Endothelial cell of umbilical vein (primary cell): Measurements from ENCODE around the gene RILPL1. TPM values are rescaled to one million over a fixed set of nuclear protein-coding genes. Genes with fewer than 3 reads are reported as not detected.
"Not testable (repeated sequence)": the region's sequence is repeated elsewhere in the genome, so short reads cannot be mapped to it uniquely, and the experiment has no call there.

Source experiments
- BruUV-seq: library from RNA; stranded (reverse); fragments of 400-500 nt; replicated peaks from 2 replicates; lab custom pipeline; 2021; lab: Mats Ljungman, UMichigan
- CTCF ChIA-PET: fragments of 300-600, 350-600 bp; sonication (Branson Sonifier 250); formaldehyde crosslinking; loops from one replicate; lab custom pipeline; 2021; ENCODE audit warnings: antibody characterized with exemption, inconsistent platforms; lab: Charles Lee
- POLR2A ChIA-PET: fragments of 300-600, 350-600 bp; sonication (Branson Sonifier 250); formaldehyde crosslinking; loops from one replicate; lab custom pipeline; 2021; ENCODE audit warnings: antibody characterized with exemption, inconsistent platforms; lab: Charles Lee
- DNase-seq: peaks from one replicate; pipeline ENCODE4 v3.0.0-alpha.2; 2011; ENCODE audit warnings: low read depth, low spot score
- FAIRE-seq: peaks from 2 replicates; lab custom pipeline; 2011; peaks lifted over from hg19 to GRCh38; lab: Jason Lieb, UNC
- H2AFZ ChIP-seq: 2 replicates; pipeline ENCODE4 v1.6.0; 2012; ENCODE audit warnings: low read depth, low read length, control low read depth, inconsistent platforms
- H3K27ac ChIP-seq: 2 replicates; pipeline ENCODE4 v1.5.1; 2011; ENCODE audit warnings: low read depth, mild to moderate bottlenecking, control low read depth, low read length, moderate library complexity; ENCODE audit not compliant: insufficient read depth
- H3K27me3 ChIP-seq, 2 experiments: 2 replicates each; pipeline versions ENCODE4 v1.6.0 to v1.6.1; 2011; ENCODE audit warnings: low read length in 2 of 2, mixed read lengths in 1 of 2; ENCODE audit not compliant: control insufficient read depth in 2 of 2, insufficient read depth in 2 of 2
- H3K36me3 ChIP-seq, 2 experiments: 2 replicates in 1 of 2; 3 replicates in 1 of 2; pipeline ENCODE4 v1.5.1; 2011; ENCODE audit warnings: low read length in 2 of 2, mild to moderate bottlenecking in 1 of 2, moderate library complexity in 1 of 2; ENCODE audit not compliant: control insufficient read depth in 2 of 2, insufficient read depth in 2 of 2; ENCODE audit errors: extremely low read depth in 1 of 2
- H3K4me1 ChIP-seq: 3 replicates; pipeline ENCODE4 v1.5.1; 2011; ENCODE audit warnings: mild to moderate bottlenecking, low read length; ENCODE audit not compliant: control insufficient read depth, insufficient read depth; ENCODE audit errors: extremely low read depth
- H3K4me2 ChIP-seq: 2 replicates; pipeline ENCODE4 v1.6.1; 2011; ENCODE audit warnings: low read length, control low read depth, mixed read lengths; ENCODE audit not compliant: insufficient read depth
- H3K4me3 ChIP-seq, 3 experiments: fragments of 200-600 bp in 1 of 3; sonication (generic), shearing (Covaris generic) in 1 of 3; replicated peaks in 1 of 3; 2 replicates each; pipeline ENCODE4 v1.5.1; 2011 to 2016; ENCODE audit warnings: control low read depth in 3 of 3, low read length in 3 of 3, mild to moderate bottlenecking in 2 of 3, inconsistent platforms in 1 of 3, low read depth in 1 of 3, moderate library complexity in 1 of 3; ENCODE audit not compliant: insufficient read depth in 1 of 3
- H3K79me2 ChIP-seq: 2 replicates; pipeline ENCODE4 v1.6.0; 2012; ENCODE audit warnings: low read length, inconsistent platforms; ENCODE audit not compliant: control insufficient read depth, insufficient read depth
- H3K9ac ChIP-seq: replicated peaks from 2 replicates; pipeline ENCODE3; 2011; ENCODE audit warnings: low read length, control low read depth; ENCODE audit not compliant: insufficient read depth; ENCODE audit errors: extremely low read depth
- H3K9me1 ChIP-seq: replicated peaks from 3 replicates; pipeline ENCODE4 v1.6.0; 2011; ENCODE audit warnings: mild to moderate bottlenecking, low read length; ENCODE audit not compliant: control insufficient read depth, insufficient read depth; ENCODE audit errors: extremely low read depth
- H3K9me3 ChIP-seq: replicated peaks from 2 replicates; pipeline ENCODE4 v1.5.1; 2012; ENCODE audit warnings: low read length, inconsistent platforms; ENCODE audit not compliant: control insufficient read depth, insufficient read depth
- H4K20me1 ChIP-seq: replicated peaks from 2 replicates; pipeline ENCODE3; 2011; ENCODE audit warnings: mild to moderate bottlenecking, low read length; ENCODE audit not compliant: control insufficient read depth, insufficient read depth; ENCODE audit errors: extremely low read depth
- EZH2 ChIP-seq: IDR thresholded peaks from 2 replicates; pipeline ENCODE4 v1.6.1; 2012; ENCODE audit warnings: borderline replicate concordance, low read depth, mild to moderate bottlenecking, moderate library complexity, low read length, inconsistent platforms; ENCODE audit not compliant: severe bottlenecking
- MYC ChIP-seq: IDR thresholded peaks from one replicate; pipeline ENCODE4 v1.6.1; 2011; ENCODE audit warnings: mild to moderate bottlenecking, low read depth, low read length
- dilution Hi-C: fragments of 300-500 bp; cut with MboI; formaldehyde crosslinking; loops from one replicate; pipeline ENCODE4 v1.15.0; 2019; ENCODE audit warnings: low sequenced_read_pairs; ENCODE audit not compliant: extremely low pct_ligation_motif_present
- intact Hi-C: fragments of 100-400 bp; cut with micrococcal nuclease; formaldehyde crosslinking; loops from one replicate; pipeline ENCODE4 v1.10.0; 2022
- polyA plus RNA-seq, 4 experiments: library from polyadenylated mRNA; depleted of rRNA in 3 of 4; stranded (reverse) in 3 of 4; unstranded in 1 of 4; fragments of >200 nt; gene quantifications; 2 replicates each; pipeline versions ENCODE4 v1.2.1 to v1.2.3, GENCODE V29; 2011 to 2012; ENCODE audit warnings: missing spikeins in 1 of 4
- total RNA-seq: library from RNA; stranded (reverse); gene quantifications from 2 replicates; pipeline ENCODE4 v1.2.3, GENCODE V29; 2021

Gene RILPL1
- total and polyA plus RNA-seq, 2 donors (not counting 3 experiments of a cell fraction or from before 2014, with no cell fraction given): 30.4 to 34.3 TPM

DNA sequence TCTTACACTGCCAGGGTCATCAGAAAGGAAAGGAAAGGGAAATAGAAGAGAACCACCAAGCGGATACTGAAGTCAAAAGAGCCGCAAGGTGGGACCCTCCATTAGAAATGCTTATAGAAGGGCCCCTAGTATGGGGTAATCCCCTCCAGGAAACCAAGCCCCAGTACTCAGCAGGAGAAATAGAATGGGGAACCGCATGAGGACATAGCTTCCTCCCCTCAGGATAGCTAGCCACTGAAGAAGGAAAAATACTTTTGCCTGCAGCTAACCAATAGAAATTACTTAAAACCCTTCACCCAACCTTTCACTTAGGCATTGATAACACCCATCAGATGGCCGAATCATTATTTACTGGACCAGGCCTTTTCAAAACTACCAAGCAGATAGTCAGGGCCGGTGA is 21.3 kb upstream of the RILPL1 start:
- H4K20me1 ChIP-seq, H3K4me2 ChIP-seq, POLR2A ChIA-PET, H3K36me3 ChIP-seq, H3K27me3 ChIP-seq, dilution Hi-C loops, H3K79me2 ChIP-seq, H2AFZ ChIP-seq, DNase-seq, FAIRE-seq, H3K4me3 ChIP-seq, H3K9me1 ChIP-seq, BruUV-seq, intact Hi-C loops, H3K27ac ChIP-seq, H3K9me3 ChIP-seq, H3K4me1 ChIP-seq, H3K9ac ChIP-seq: not testable (repeated sequence)
- CTCF ChIA-PET: interaction anchor here (1.5 kb wide), 1 partner anchor 16 kb away, joined by 4 read pairs; no protein-coding TSS in a partner anchor

DNA sequence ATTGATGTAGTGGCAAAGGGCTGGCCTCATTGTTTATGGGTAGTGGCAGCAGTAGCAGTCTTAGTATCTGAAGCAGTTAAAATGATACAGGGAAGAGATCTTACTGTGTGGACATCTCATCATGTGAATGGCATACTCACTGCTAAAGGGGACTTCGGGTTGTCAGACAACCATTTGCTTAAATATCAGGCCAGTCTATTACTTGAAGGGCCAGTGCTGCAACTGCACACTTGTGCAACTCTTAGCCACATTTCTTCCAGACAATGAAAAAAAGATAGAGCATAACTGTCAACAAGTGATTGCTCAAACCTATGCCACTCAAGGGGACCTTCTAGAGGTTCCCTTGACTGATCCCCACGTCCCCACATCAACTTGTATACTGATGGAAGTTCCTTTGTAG is 20.6 kb upstream of the RILPL1 start:
- BruUV-seq: not testable (repeated sequence)

DNA sequence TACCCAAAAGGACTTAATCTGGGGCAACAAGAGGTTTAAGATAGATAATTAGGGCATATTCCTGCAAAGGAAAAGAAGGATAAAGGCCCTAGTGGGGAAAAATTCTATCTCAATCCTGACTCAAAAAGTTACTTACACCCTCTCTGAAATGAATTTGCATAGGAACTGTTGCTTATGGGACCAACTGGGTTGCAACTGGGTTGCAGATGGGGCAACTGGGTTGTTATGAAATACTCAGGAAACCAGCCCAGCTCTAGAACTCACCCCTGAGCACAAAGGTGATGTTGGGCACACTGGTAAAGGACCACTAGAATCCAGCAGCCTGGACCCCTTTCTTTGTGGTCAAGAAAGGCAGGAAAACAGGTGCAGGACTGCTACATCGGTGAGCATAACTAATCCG is 17.2 kb upstream of the RILPL1 start:
- Histone ChIP-seq H3K9me1 (no peaks in the 10 kb centered on the region), H3K9ac (no peak overlapping the region), H3K36me3 (no peaks in the 10 kb centered on the region), H3K4me2 (no peak overlapping the region), H3K27me3 (peaks cover 5 to 9% of the 10 kb centered on the region in 2 experiments), H3K27ac (no peak overlapping the region), H2AFZ (no peak overlapping the region), H3K4me3 (no peak overlapping the region), H3K4me1 (no peaks in the 10 kb centered on the region), H4K20me1 (no peaks in the 10 kb centered on the region), H3K9me3 (no peaks in the 10 kb centered on the region), H3K79me2 (no peaks in the 10 kb centered on the region)
- DNase-seq (no peak), FAIRE-seq (no peak)
- POLR2A ChIA-PET: no interaction called here
- CTCF ChIA-PET: no interaction called here
- intact Hi-C loops: no loop called here
- dilution Hi-C loops: no loop called here
- TF ChIP-seq EZH2 (no peak), MYC (no peak)
- BruUV-seq: no TSS peak

More for the DNA sequence above, 20.6 kb upstream of the RILPL1 start:
- H3K27ac ChIP-seq, CTCF ChIA-PET, H3K36me3 ChIP-seq, FAIRE-seq, H3K9me1 ChIP-seq, H3K27me3 ChIP-seq, H2AFZ ChIP-seq, H3K9ac ChIP-seq, H3K4me2 ChIP-seq, H3K4me1 ChIP-seq, H3K79me2 ChIP-seq, DNase-seq, H3K9me3 ChIP-seq, intact Hi-C loops, H3K4me3 ChIP-seq, H4K20me1 ChIP-seq, POLR2A ChIA-PET, dilution Hi-C loops: not testable (repeated sequence)
